CD4-positive, alpha-beta T cell treated with Interleukin-15 for 1 hour (primary cell): ENCODE data around the gene EHBP1L1.

Experiments used
- DNase-seq: peaks from one replicate; pipeline ENCODE4 v3.0.0-alpha.2; 2020

Gene EHBP1L1

GRCh38 chr11:65547446-65548125 is 28.3 kb upstream of the EHBP1L1 start:
- DNase-seq = peak; percentile 49

- no peak for DNase-seq
These were observed 27.5 kb upstream of the EHBP1L1 start for GRCh38 chr11:65548395-65548794.

- DNase-seq = no peak
These were observed 26.8 kb upstream of the EHBP1L1 start for GRCh38 chr11:65549096-65549495.

- DNase-seq = peak; percentile 74
These were observed 24.1 kb upstream of the EHBP1L1 start for GRCh38 chr11:65551572-65552387.

- no peak for DNase-seq
These were observed 23.4 kb upstream of the EHBP1L1 start for GRCh38 chr11:65552388-65552951.

- peak; percentile 87 for DNase-seq
These were observed 22.4 kb upstream of the EHBP1L1 start for GRCh38 chr11:65553301-65554001.

- DNase-seq = no peak
These were observed 21.6 kb upstream of the EHBP1L1 start for GRCh38 chr11:65554057-65554818.

- DNase-seq = no peak
These were observed 20.9 kb upstream of the EHBP1L1 start for GRCh38 chr11:65554842-65555430.

- DNase-seq = peak; percentile 37
These were observed 20.1 kb upstream of the EHBP1L1 start for GRCh38 chr11:65555693-65556231.

- no peak for DNase-seq
These were observed 19.2 kb upstream of the EHBP1L1 start for GRCh38 chr11:65556470-65557279.

GRCh38 chr11:65557280-65558001 is 18.4 kb upstream of the EHBP1L1 start:
- no peak for DNase-seq

- DNase-seq = no peak
These were observed 17.6 kb upstream of the EHBP1L1 start, which contains the start of gene LTBP3 for GRCh38 chr11:65558002-65558929. Gene LTBP3 (minus strand): TSS chr11:65558359. CDS start chr11:65557959, 400 bp downstream.

- no peak for DNase-seq
These were observed 16.8 kb upstream of the EHBP1L1 start for GRCh38 chr11:65558930-65559509.

GRCh38 chr11:65559535-65559934 is 16.3 kb upstream of the EHBP1L1 start:
- DNase-seq = no peak

- no peak for DNase-seq
These were observed 15.8 kb upstream of the EHBP1L1 start for GRCh38 chr11:65559951-65560537.

- DNase-seq = no peak
These were observed 15.1 kb upstream of the EHBP1L1 start for GRCh38 chr11:65560555-65561418.

GRCh38 chr11:65562020-65562419 is 13.8 kb upstream of the EHBP1L1 start:
- no peak for DNase-seq
